Upper lobe of left lung (tissue), 6 donors: Measurements from ENCODE around the gene FRY. TPM values are rescaled to one million over a fixed set of nuclear protein-coding genes. Genes with fewer than 3 reads are reported as not detected.
"Not testable (repeated sequence)": the region's sequence is repeated elsewhere in the genome, so short reads cannot be mapped to it uniquely, and the experiment has no call there.

Experiments used
- ATAC-seq, 2 donors: fragments of 200-7000 bp; cut with Tn5 transposase; one replicate each; pipeline ENCODE4 v1.9.1; 2022; ENCODE audit warnings: mild to moderate bottlenecking in 2 of 2, moderate library complexity in 2 of 2; ENCODE audit not compliant: low FRiP score in 2 of 2
- DNase-seq, 2 donors: peaks; one replicate each; pipeline ENCODE4 v3.0.0-alpha.2; 2019 to 2020
- H3K27ac ChIP-seq, 4 donors: fragments of 200-600 bp; sonication (generic); one replicate each; pipeline ENCODE4 v1.5.1; 2016 to 2019
- H3K27me3 ChIP-seq, 4 donors: fragments of 200-600 bp; sonication (generic); one replicate each; pipeline ENCODE4 v1.5.1; 2017 to 2019
- H3K36me3 ChIP-seq, 4 donors: fragments of 200-600 bp; sonication (generic); one replicate each; pipeline ENCODE4 v1.5.1; 2016 to 2019
- H3K4me1 ChIP-seq, 4 donors: fragments of 200-600 bp; sonication (generic); one replicate each; pipeline ENCODE4 v1.5.1; 2018 to 2019
- H3K4me3 ChIP-seq, 4 donors: fragments of 200-600 bp; sonication (generic); one replicate each; pipeline ENCODE4 v1.5.1; 2017 to 2019; ENCODE audit warnings: mild to moderate bottlenecking in 2 of 4, moderate library complexity in 1 of 4
- H3K9me3 ChIP-seq, 4 donors: fragments of 200-600 bp; sonication (generic); one replicate each; pipeline ENCODE4 v1.5.1; 2018 to 2019
- CTCF ChIP-seq, 6 experiments: fragments of 450-650 bp in 4 of 6; fragments of 200-600 bp in 2 of 6; sonication (generic) in 2 of 6; IDR thresholded peaks; one replicate each; pipeline ENCODE4 v1.5.1; 2016 to 2019; ENCODE audit warnings: antibody characterized with exemption in 6 of 6
- EP300 ChIP-seq, 4 donors: sonication (generic); formaldehyde crosslinking; IDR thresholded peaks; one replicate each; pipeline ENCODE4 v1.5.1; 2017; ENCODE audit warnings: antibody characterized with exemption in 4 of 4, control low read depth in 2 of 4
- POLR2A ChIP-seq, 4 donors: fragments of 450-650 bp; IDR thresholded peaks; one replicate each; pipeline ENCODE4 v1.5.1; 2016 to 2017; ENCODE audit warnings: antibody characterized with exemption in 4 of 4, mild to moderate bottlenecking in 2 of 4
- POLR2AphosphoS5 ChIP-seq, 2 donors: sonication (generic); formaldehyde crosslinking; IDR thresholded peaks; one replicate each; pipeline ENCODE4 v1.5.1; 2017; ENCODE audit warnings: antibody characterized with exemption in 2 of 2
- WGBS, 2 donors: methylation state at CpG; one replicate each; pipeline ENCODE4 v1.1.5; 2017 to 2018; 5-methylcytosine and 5-hydroxymethylcytosine counted together
- total RNA-seq, 6 donors: library from RNA; depleted of rRNA in 4 of 6; stranded (reverse); fragments of >200 nt in 4 of 6; gene quantifications; one replicate each; pipeline versions ENCODE4 v1.1.0 to v1.2.1, GENCODE V29; 2016 to 2021
- donor health status: DM: no; HTN: no; CAD: no; lungs with moderate emphysema.
- donor health status: DM: no; HTN: yes; CAD: no; lungs with severe emphysema.

Gene FRY
- total RNA-seq, 6 donors from 2014 or later: 58.3 to 88.9 (median 65.8) TPM

- DNase-seq: no peak
- H3K9me3 ChIP-seq: no peaks in the 10 kb centered on the region
- H3K27me3 ChIP-seq: no peaks in the 10 kb centered on the region
- no peak overlapping the region for H3K4me3 ChIP-seq
- peaks cover 0 to 11% (median 8%) of the 10 kb centered on the region in 4 donors for H3K4me1 ChIP-seq
- H3K27ac ChIP-seq: no peak overlapping the region
- peak in 1 of 2 donors; percentile 61 for ATAC-seq
- H3K36me3 ChIP-seq: no peaks in the 10 kb centered on the region
- TF ChIP-seq CTCF (IDR thresholded peaks at IDR 0.05) (no peak), POLR2A (IDR thresholded peaks at IDR 0.05) (no peak), POLR2AphosphoS5 (IDR thresholded peaks at IDR 0.05) (no peak), EP300 (IDR thresholded peaks at IDR 0.05) (no peak)
- 46 to 57% methylated on average over 6 of the region's 6 CpGs for WGBS, 2 donors
These were observed 33.4 kb upstream of the FRY start for GRCh38 chr13:31998131-31998530.

DNA sequence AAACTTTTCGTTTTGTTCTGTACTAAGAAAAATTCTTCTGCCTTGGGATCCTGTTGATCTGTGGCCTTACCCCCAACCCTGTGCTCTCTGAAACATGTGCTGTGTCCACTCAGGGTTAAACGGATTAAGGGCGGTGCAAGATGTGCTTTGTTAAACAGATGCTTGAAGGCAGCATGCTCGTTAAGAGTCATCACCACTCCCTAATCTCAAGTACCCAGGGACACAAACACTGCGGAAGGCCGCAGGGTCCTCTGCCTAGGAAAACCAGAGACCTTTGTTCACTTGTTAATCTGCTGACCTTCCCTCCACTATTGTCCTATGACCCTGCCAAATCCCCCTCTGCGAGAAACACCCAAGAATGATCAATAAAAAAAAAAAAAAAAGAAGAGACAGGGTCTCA lies 30.8 kb upstream of the FRY start:
- ATAC-seq: peak in 1 of 2 donors; percentile 44
- DNase-seq, H3K27me3 ChIP-seq, H3K9me3 ChIP-seq, H3K4me3 ChIP-seq, H3K36me3 ChIP-seq: not testable (repeated sequence)
- peaks cover 0 to 11% (median 8%) of the 10 kb centered on the region in 4 donors for H3K4me1 ChIP-seq
- H3K27ac ChIP-seq: peak overlapping the region in 1 of 4 donors; percentile 49
- WGBS, 2 donors: 49 to 64% methylated on average over 5 of the region's 7 CpGs

GRCh38 chr13:32001154-32001768 lies 30.3 kb upstream of the FRY start:
- ATAC-seq: peak; percentile 81 to 90
- DNase-seq: peak in 1 of 2 donors; percentile 40
- peak overlapping the region in 2 of 4 donors; percentile 35 to 49 for H3K27ac ChIP-seq

DNA sequence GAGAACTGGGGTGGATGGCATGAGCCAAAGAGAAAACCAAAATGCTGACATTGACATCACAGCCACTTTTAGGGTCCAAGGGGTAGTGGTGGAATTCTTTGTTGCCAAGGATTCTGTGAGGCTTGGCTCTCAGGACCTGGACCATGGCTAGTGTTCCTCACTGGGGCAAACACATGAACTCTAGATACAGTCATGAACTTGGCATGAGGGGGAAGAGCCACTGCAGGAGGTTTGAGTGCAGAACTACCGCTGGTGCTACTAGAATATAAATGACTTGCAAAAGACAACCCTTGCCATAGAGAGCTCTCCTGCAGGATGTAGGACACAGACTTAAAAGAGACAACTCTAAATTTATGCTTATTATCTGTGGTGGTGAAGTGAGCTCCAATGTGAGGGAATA lies 29.8 kb upstream of the FRY start:
- Histone ChIP-seq H3K27ac (peak overlapping the region in 2 of 4 donors; percentile 35 to 49), H3K36me3 (no peaks in the 10 kb centered on the region), H3K4me1 (peaks cover 0 to 11% (median 8%) of the 10 kb centered on the region in 4 donors), H3K9me3 (no peaks in the 10 kb centered on the region), H3K4me3 (no peak overlapping the region), H3K27me3 (no peaks in the 10 kb centered on the region)
- WGBS, 2 donors: 78 to 81% methylated on average over 1 of the region's 1 CpG
- no peak for ATAC-seq
- TF ChIP-seq POLR2A (IDR thresholded peaks at IDR 0.05) (no peak), CTCF (IDR thresholded peaks at IDR 0.05) (no peak)
- no peak for DNase-seq

More at GRCh38 chr13:32001154-32001768, 30.3 kb upstream of the FRY start:
- no peaks in the 10 kb centered on the region for H3K36me3 ChIP-seq
- H3K4me1 ChIP-seq: peaks cover 0 to 11% (median 8%) of the 10 kb centered on the region in 4 donors
- no peaks in the 10 kb centered on the region for H3K27me3 ChIP-seq
- TF ChIP-seq CTCF (IDR thresholded peaks at IDR 0.05) (peak; percentile 39 to 73 (median 50)), POLR2AphosphoS5 (IDR thresholded peaks at IDR 0.05) (no peak)
- WGBS, 2 donors: 40% methylated on average over 1 of the region's 1 CpG; no CpG with 5 or more reads in 1 of the 2 donors
- no peaks in the 10 kb centered on the region for H3K9me3 ChIP-seq
- no peak overlapping the region for H3K4me3 ChIP-seq

DNA sequence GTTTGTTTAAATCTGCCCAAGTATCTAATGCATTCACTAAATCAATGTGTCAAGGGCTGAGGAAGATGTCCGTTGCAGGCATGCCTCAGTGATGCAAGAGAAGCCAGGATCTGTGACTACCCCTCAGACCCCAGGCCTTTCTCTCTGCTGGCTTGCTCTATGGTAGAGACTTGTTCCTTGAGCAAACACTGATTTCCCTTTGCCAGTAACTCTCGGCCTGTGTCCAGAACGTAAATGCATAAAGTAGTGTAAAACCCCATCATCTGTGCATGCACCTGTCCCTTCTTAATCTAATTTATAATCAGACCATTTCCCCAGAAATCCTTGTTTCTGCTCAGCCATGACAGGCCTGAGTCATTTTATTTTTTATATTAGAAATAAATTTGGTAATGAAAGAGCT lies 28.7 kb upstream of the FRY start:
- no peaks in the 10 kb centered on the region for H3K9me3 ChIP-seq
- no peaks in the 10 kb centered on the region for H3K27me3 ChIP-seq
- no peaks in the 10 kb centered on the region for H3K36me3 ChIP-seq
- no peak for TF ChIP-seq EP300 (IDR thresholded peaks at IDR 0.05)
- H3K4me1 ChIP-seq: peaks cover 0 to 11% (median 8%) of the 10 kb centered on the region in 4 donors
- no peak overlapping the region for H3K4me3 ChIP-seq
- 73 to 83% methylated on average over 3 of the region's 3 CpGs for WGBS, 2 donors
- DNase-seq: no peak
- H3K27ac ChIP-seq: no peak overlapping the region
- no peak for ATAC-seq

DNA sequence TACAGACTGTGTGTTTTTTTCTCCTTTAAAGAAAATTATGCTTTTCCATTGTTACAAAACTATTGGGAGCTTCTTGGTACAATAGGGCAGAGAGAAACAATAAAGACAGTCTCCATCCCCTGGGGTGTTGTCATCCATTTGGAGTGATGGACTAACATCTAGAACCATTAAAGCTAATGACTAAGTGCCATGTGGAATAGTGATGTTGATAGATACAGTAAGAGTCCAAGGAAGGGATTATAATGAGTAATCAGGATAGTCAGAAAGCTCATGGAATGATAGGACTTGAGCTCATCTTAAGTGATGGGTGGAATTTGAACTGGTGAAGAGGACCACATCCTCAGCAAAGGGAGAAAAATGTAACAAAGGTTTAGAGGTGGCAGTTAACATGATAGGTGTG lies 24.1 kb upstream of the FRY start:
- H3K36me3 ChIP-seq: no peaks in the 10 kb centered on the region
- DNase-seq: no peak
- no peaks in the 10 kb centered on the region for H3K27me3 ChIP-seq
- no peaks in the 10 kb centered on the region for H3K4me1 ChIP-seq
- TF ChIP-seq POLR2A (IDR thresholded peaks at IDR 0.05) (no peak), POLR2AphosphoS5 (IDR thresholded peaks at IDR 0.05) (no peak)
- no peak overlapping the region for H3K27ac ChIP-seq
- no peak for ATAC-seq
- H3K4me3 ChIP-seq: no peak overlapping the region
- no peaks in the 10 kb centered on the region for H3K9me3 ChIP-seq
